ENCODE data around the gene RNF227. TPM values are rescaled to one million over a fixed set of nuclear protein-coding genes. Genes with fewer than 3 reads are reported as not detected.
A peak's percentile ranks its signal among the peaks of the same experiment; 100 is the strongest.

The RNF227 gene
- total and polyA plus RNA-seq, 2 of the 13 experiments (the other 11 are each of a cell fraction or from before 2014, with no cell fraction given): 0.20 to 0.79 TPM

DNA sequence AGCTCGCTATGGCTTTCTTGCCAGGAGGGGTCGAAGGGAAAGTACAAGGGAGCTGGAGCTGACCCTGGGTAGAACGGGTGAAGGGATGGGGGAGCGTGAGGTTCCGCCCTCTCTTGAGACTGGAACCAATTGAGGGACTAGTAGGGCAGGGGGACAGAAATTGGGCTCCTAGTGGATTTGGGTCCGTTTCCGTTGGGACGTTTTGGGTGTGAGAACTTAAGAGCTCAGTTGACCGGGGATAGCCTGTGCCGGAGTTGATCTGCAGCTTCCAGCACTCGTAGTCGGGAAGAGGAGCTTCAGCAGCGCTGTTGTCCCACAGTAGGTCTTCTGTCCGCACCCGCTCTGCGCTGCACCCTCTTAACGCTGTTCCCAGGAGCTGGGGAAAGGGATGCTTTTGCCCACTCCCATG is 16.4 kb upstream of the RNF227 start (continued):
- TF ChIP-seq, protein P1, sequence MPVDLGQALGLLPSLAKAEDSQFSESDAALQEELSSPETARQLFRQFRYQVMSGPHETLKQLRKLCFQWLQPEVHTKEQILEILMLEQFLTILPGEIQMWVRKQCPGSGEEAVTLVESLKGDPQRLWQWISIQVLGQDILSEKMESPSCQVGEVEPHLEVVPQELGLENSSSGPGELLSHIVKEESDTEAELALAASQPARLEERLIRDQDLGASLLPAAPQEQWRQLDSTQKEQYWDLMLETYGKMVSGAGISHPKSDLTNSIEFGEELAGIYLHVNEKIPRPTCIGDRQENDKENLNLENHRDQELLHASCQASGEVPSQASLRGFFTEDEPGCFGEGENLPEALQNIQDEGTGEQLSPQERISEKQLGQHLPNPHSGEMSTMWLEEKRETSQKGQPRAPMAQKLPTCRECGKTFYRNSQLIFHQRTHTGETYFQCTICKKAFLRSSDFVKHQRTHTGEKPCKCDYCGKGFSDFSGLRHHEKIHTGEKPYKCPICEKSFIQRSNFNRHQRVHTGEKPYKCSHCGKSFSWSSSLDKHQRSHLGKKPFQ (CRISPR knock-in tag; IDR thresholded peaks at IDR 0.05; ENCODE audit: insufficient replicate concordance): peak; percentile 29
- TF ChIP-seq ZNF331 (CRISPR knock-in tag; IDR thresholded peaks at IDR 0.05) (no peak), LCORL (IDR thresholded peaks at IDR 0.05) (no peak), LCORL (CRISPR knock-in tag; IDR thresholded peaks at IDR 0.05) (0 out of 2 replicates have a peak, but pooled peaks have one; percentile 7)

DNA sequence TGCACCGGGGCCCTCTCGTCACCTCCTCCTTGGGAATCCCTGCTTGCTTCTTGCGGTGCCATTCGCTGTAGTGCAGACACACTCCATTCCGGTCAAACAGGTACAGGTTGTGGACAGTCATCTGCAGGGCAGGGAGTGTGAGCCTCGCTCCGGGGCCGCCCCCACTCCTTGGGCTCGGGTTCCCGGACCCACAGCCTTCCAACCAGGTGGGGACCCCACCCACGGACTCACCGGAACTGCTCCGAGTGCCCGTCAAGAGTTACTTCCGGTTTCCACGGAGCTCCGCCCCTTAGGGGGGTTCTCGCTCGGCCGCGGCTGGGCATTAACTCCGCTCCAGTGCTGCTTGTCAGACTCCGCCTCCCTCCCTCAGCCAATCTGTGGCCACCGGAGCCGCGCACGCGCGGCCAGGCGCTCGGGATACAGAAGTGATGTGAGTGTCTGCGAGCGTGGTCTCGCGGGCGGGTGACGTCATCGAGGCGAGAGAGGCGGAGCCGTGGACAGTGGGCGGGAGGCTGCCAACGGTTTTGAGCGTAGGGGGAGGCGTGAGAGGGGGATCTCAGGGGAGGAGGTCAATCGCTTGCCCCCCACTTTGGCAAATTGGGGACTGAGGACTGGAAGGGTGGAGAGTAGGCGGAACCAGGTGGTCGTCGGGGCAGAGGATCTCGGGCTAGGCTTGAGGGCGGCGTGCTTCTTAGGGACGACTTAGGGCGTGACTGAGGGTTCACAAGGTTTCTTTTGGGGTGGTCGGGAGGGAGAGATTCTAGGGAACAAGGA is 15.8 kb upstream of the RNF227 start, which contains the start of the genes CNTROB and TRAPPC1:
TSS of gene CNTROB (plus strand) at position 498 of the 774 bp plus-strand sequence. CDS start 874 bp downstream, outside the sequence.
TSS of gene TRAPPC1 (minus strand) at position 238 of the 774 bp plus-strand sequence. CDS start at position 121, 117 bp downstream.
- ATAC-seq (peak; percentile 94), DNase-seq (ENCODE audit: low spot score) (peak; percentile 97), FAIRE-seq (peak; percentile 92)
- no TSS peak for BruUV-seq (replicated peaks)
- in situ Hi-C loops (cut with HindIII; ENCODE audit: extremely low pct_ligation_motif_present, low pct_unique_long_range_greater_than_20kb): no loop called here
- peak within 1 kb of the TSS; percentile 45 for H2AFZ ChIP-seq (ENCODE audit: low read length)
- H3K9me3 ChIP-seq (ENCODE audit: low read length): no peaks in the 10 kb centered on the region
- no peaks in the 10 kb centered on the region for H4K20me1 ChIP-seq (ENCODE audit: insufficient read depth, low read length)
- WGBS (ENCODE audit: low lambda C conversion rate): 2% methylated on average over 11 of the region's 55 CpGs
- H3K4me3 ChIP-seq (replicated peaks in 1 of 3; ENCODE audit: insufficient read depth in 1 of 3, low read depth in 2 of 3, low read length in 3 of 3): peak within 1 kb of the TSS; percentile 80 to 93 (median 85)
- H3K79me2 ChIP-seq (ENCODE audit: insufficient read depth, low read length): peaks cover 14% of the 10 kb centered on the region
- ChIA-PET CTCF (ENCODE audit: low intra/inter-chr PET ratio, low total read pairs) (no interaction called here), POLR2A (interaction anchor here (0.6 to 3.6 kb wide), 12 partner anchors 8 to 125 kb away, joined by 3 to 27 read pairs (median 4); partner anchors contain the start of genes KDM6B, NAA38 and RNF227)
- peaks cover 4 to 15% of the 10 kb centered on the region in 2 experiments; a peak in 4 of 5 replicates for H3K36me3 ChIP-seq (replicated peaks in 1 of 2; ENCODE audit: control insufficient read depth in 1 of 2, insufficient read depth in 2 of 2, low read length in 2 of 2)
- no peaks in the 10 kb centered on the region; a peak in 1 of 5 replicates for H3K27me3 ChIP-seq (ENCODE audit: control insufficient read depth in 1 of 2, insufficient read depth in 2 of 2, low read length in 2 of 2)
- H3K4me1 ChIP-seq (ENCODE audit: insufficient read depth, low read length): peaks cover 26% of the 10 kb centered on the region
- peak within 1 kb of the TSS; percentile 93 for H3K9ac ChIP-seq (ENCODE audit: insufficient read depth, low read depth, low read length)
- peak within 1 kb of the TSS; percentile 97 for H3K4me2 ChIP-seq (ENCODE audit: low read depth, low read length)
- intact Hi-C loops (cut with micrococcal nuclease; ENCODE audit: unreplicated experiment): loop anchor here (5.0 kb wide), 1 partner anchor 55 kb away; no protein-coding TSS in a partner anchor
- peak within 1 kb of the TSS; percentile 67 for H3K27ac ChIP-seq (ENCODE audit: extremely low read length, insufficient read depth, low read length)
- TF ChIP-seq MEIS2 (CRISPR knock-in tag; IDR thresholded peaks at IDR 0.05) (peak; percentile 9; the same call in 1 of the 2 replicates), BCLAF1 (IDR thresholded peaks at IDR 0.05) (no peak), ZBTB21 (CRISPR knock-in tag; IDR thresholded peaks at IDR 0.05) (0 out of 2 replicates have a peak, but pooled peaks have one; percentile 66), ZNF207 (IDR thresholded peaks at IDR 0.05; ENCODE audit: borderline replicate concordance) (0 out of 2 replicates have a peak, but pooled peaks have one; percentile 69), ZNF772 (CRISPR knock-in tag; IDR thresholded peaks at IDR 0.05) (peak; percentile 38; the same call in 1 of the 2 replicates), ZNF383 (CRISPR knock-in tag; IDR thresholded peaks at IDR 0.05; ENCODE audit: borderline replicate concordance) (0 out of 2 replicates have a peak, but pooled peaks have one; percentile 28), ZNF773 (CRISPR knock-in tag; IDR thresholded peaks at IDR 0.05; ENCODE audit: borderline replicate concordance) (no peak), NR2F2 (IDR thresholded peaks at IDR 0.05; ENCODE audit: borderline replicate concordance, low read depth) (no peak), ZNF282 (IDR thresholded peaks at IDR 0.05; ENCODE audit: partially characterized antibody) (no peak), IRX3 (CRISPR knock-in tag; IDR thresholded peaks at IDR 0.05; ENCODE audit: borderline replicate concordance, low read depth) (no peak), SKI (IDR thresholded peaks at IDR 0.05; ENCODE audit: partially characterized antibody) (peak; percentile 41), YY1 (IDR thresholded peaks at IDR 0.05; ENCODE audit: insufficient read depth, insufficient replicate concordance, low read depth, low read length) (peak; percentile 7), ZNF572 (CRISPR knock-in tag; IDR thresholded peaks at IDR 0.05) (no peak), ATF7 (IDR thresholded peaks at IDR 0.05) (peak; percentile 100), ATF7 (CRISPR knock-in tag; IDR thresholded peaks at IDR 0.05) (peak; percentile 99)
